ENCODE data around the gene FHOD3.

FHOD3 gene

DNA sequence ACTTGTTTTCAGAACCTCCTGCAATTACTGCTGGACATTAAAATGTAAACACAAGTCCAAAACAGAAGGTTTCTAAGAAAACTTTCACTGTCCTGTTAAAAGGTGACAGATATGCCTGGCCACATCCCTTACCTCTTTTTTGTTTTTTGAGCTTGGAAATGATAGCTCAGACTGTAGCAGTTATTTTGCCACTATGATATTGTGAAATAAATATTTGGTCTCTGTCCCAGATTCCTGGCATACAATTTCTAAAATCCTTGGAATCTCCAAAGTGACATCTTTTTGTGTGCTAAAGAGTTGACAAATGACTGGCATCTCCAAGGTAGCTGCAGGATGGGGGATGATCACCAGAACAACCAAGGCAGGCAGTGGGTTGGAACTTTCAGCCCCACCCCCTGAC, 514.4 kb downstream of the FHOD3 start:
- H3K4me3 ChIP-seq (replicated peaks; ENCODE audit: insufficient read depth, low read length): no peak overlapping the region
- no peaks in the 10 kb centered on the region for H3K27me3 ChIP-seq (ENCODE audit: insufficient read depth, poor library complexity, severe bottlenecking)
- H3K27ac ChIP-seq (replicated peaks): no peak overlapping the region
- no peak for TF ChIP-seq CTCF (IDR thresholded peaks at IDR 0.05; ENCODE audit: insufficient read depth, low read length)
- TF ChIP-seq, protein P1, sequence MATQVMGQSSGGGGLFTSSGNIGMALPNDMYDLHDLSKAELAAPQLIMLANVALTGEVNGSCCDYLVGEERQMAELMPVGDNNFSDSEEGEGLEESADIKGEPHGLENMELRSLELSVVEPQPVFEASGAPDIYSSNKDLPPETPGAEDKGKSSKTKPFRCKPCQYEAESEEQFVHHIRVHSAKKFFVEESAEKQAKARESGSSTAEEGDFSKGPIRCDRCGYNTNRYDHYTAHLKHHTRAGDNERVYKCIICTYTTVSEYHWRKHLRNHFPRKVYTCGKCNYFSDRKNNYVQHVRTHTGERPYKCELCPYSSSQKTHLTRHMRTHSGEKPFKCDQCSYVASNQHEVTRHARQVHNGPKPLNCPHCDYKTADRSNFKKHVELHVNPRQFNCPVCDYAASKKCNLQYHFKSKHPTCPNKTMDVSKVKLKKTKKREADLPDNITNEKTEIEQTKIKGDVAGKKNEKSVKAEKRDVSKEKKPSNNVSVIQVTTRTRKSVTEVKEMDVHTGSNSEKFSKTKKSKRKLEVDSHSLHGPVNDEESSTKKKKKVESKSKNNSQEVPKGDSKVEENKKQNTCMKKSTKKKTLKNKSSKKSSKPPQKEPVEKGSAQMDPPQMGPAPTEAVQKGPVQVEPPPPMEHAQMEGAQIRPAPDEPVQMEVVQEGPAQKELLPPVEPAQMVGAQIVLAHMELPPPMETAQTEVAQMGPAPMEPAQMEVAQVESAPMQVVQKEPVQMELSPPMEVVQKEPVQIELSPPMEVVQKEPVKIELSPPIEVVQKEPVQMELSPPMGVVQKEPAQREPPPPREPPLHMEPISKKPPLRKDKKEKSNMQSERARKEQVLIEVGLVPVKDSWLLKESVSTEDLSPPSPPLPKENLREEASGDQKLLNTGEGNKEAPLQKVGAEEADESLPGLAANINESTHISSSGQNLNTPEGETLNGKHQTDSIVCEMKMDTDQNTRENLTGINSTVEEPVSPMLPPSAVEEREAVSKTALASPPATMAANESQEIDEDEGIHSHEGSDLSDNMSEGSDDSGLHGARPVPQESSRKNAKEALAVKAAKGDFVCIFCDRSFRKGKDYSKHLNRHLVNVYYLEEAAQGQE (IDR thresholded peaks at IDR 0.05; ENCODE audit: insufficient replicate concordance, low read depth): no peak
- TF ChIP-seq GABPA (IDR thresholded peaks at IDR 0.05; ENCODE audit: low read depth): no peak
- TF ChIP-seq POLR2AphosphoS5 (IDR thresholded peaks at IDR 0.05; ENCODE audit: low read depth): no peak
- no peak for TF ChIP-seq SPI1 (IDR thresholded peaks at IDR 0.05; ENCODE audit: borderline replicate concordance, low read depth)
- no peak for DNase-seq (ENCODE audit: low read depth in 1 of 2, low spot score in 1 of 2)

DNA sequence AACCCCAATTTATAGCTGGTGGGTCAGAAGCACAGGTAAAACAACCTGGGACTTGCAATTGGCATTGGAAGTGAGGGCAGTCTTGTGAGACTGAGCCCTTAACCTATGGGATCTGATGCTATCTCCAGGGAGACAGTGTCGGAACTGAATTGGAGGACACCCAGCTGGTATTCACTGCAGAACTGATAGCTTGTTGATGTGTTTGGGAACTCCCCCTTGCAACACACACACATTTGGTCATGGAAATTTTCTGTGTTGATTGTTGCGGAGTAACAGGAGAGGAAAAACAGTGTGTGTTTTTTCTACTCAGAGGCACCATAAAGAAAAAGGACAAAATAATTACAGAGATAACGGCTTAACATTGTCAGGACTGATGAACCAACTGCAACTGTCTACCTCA, 515.2 kb downstream of the FHOD3 start:
- no peak for TF ChIP-seq GABPA (IDR thresholded peaks at IDR 0.05; ENCODE audit: low read depth)
- no peak for TF ChIP-seq SPI1 (IDR thresholded peaks at IDR 0.05; ENCODE audit: borderline replicate concordance, low read depth)
- no peak for TF ChIP-seq CTCF (IDR thresholded peaks at IDR 0.05; ENCODE audit: insufficient read depth, low read length)
- no peak for TF ChIP-seq POLR2AphosphoS5 (IDR thresholded peaks at IDR 0.05; ENCODE audit: low read depth)
- TF ChIP-seq, protein P1 (IDR thresholded peaks at IDR 0.05; ENCODE audit: insufficient replicate concordance, low read depth): no peak
- Histone ChIP-seq H3K27ac (replicated peaks) (no peak overlapping the region), H3K4me3 (replicated peaks; ENCODE audit: insufficient read depth, low read length) (no peak overlapping the region), H3K27me3 (ENCODE audit: insufficient read depth, poor library complexity, severe bottlenecking) (no peaks in the 10 kb centered on the region)
- DNase-seq (ENCODE audit: low read depth in 1 of 2, low spot score in 1 of 2): no peak

DNA sequence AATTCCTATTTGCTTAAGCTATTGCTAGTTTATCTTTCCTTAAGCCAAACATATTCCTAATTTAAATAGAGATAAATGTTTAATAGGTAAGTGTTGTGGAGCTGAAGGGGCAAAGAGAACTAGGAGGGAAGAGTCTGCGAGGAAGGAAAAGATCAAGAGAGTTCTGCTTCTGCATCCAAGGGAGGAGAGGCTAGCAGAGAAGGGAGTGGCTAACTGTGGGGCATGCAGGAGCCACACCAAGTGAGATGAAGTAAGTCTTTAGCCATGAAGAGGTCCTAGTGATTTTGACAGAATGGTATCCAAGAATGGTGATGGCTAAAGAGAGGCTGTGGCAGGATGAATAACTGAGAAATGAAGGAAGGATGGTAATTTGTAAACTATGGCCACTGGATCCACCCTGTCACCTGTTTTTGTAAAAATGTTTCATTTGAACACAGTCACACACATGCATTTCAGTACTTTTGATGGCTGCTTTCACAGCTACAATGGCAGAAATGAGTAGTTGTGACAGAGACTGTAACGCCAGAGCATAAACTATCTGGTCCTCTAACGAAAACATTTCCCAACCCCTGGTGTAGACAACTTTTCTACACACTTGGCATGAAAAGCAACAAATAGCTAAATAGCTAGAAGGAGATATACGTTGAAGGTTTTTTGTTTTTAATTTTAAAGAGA, 515.7 kb downstream of the FHOD3 start:
- Histone ChIP-seq H3K27ac (replicated peaks) (no peak overlapping the region), H3K27me3 (ENCODE audit: insufficient read depth, poor library complexity, severe bottlenecking) (no peaks in the 10 kb centered on the region), H3K4me3 (replicated peaks; ENCODE audit: insufficient read depth, low read length) (no peak overlapping the region)
- no peak for DNase-seq (ENCODE audit: low read depth in 1 of 2, low spot score in 1 of 2)
- TF ChIP-seq CTCF (IDR thresholded peaks at IDR 0.05; ENCODE audit: insufficient read depth, low read length): no peak
- TF ChIP-seq POLR2AphosphoS5 (IDR thresholded peaks at IDR 0.05; ENCODE audit: low read depth): no peak
- TF ChIP-seq, protein P1 (IDR thresholded peaks at IDR 0.05; ENCODE audit: insufficient replicate concordance, low read depth): no peak
- no peak for TF ChIP-seq SPI1 (IDR thresholded peaks at IDR 0.05; ENCODE audit: borderline replicate concordance, low read depth)
- TF ChIP-seq GABPA (IDR thresholded peaks at IDR 0.05; ENCODE audit: low read depth): no peak
